NCI-H460 (cell line): ENCODE data around the gene ERO1B. TPM values are rescaled to one million over a fixed set of nuclear protein-coding genes. Genes with fewer than 3 reads are reported as not detected.

Experiments used
- DNase-seq: peaks from one replicate; pipeline ENCODE4 v3.0.0-alpha.2; 2016; ENCODE audit warnings: low read depth; ENCODE audit errors: extremely low read depth
- total RNA-seq: library from RNA; depleted of rRNA; stranded (reverse); fragments of >200 nt; shearing (Covaris generic); gene quantifications from 2 replicates; pipeline ENCODE4 v1.2.3, GENCODE V29; 2014

The ERO1B gene
- total RNA-seq, 1 experiment from 2014 or later, result 16.7 TPM

DNA sequence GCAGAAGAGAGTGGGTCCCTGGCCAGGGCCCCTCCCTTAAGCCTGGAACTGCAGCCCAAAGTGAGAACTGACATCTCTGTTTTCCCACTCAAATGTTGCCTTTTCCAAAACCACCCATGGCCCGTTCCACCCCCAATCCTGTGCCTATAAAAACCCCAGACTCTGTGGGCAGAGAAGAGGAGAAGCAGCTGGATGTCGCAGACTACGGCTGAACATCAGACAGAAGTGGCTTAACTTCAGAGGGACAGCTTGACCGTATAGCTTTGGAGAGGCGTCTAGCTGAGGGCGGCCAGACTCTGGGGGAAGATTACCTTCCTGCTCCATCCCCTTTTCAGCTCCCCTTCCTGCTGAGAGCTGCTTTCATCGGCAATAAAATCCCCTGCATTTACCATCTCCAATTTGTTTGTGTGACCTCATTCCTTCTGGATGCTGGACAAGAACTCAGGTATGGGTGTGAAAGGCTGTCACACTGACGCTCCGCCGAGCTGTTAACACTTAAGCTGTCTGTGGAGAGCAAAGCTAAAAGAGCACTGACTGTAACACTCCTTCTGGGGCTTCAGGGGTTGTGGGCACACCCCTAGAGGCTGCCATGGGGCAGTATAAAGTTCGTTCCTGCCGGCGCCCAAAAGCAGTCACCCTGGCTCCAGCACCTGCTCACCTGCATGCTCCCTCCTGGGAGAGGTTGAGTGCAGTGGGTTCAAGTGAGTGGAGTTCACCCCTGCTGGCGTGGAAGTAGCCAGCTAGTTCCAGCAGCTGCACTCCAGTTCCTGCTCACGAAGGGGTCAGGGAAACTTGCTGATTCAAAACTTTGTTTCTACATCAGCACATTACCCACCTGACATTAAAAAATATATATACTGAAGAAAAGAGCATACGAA, 19.6 kb upstream of the ERO1B start:
- DNase-seq, result no peak

DNA sequence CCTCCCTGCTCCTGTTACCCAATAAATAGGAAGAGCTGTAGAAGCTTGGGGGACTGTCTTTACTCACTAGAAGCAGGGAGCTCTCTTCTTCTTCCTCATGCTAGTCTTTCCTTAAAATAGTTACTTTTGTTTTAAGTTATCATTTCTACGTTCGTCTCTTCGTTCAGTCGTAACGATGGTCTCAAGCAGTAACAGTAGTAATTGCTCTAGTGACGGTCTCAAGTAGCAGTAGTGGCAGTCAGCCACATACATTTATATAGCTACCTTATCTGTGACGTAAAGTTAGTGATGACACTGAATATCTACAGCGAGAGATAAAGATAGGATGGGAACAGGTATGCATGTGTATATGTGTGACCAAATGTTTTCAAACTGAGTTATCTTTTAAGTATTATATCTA, 15.4 kb upstream of the ERO1B start:
- DNase-seq, result no peak

DNA sequence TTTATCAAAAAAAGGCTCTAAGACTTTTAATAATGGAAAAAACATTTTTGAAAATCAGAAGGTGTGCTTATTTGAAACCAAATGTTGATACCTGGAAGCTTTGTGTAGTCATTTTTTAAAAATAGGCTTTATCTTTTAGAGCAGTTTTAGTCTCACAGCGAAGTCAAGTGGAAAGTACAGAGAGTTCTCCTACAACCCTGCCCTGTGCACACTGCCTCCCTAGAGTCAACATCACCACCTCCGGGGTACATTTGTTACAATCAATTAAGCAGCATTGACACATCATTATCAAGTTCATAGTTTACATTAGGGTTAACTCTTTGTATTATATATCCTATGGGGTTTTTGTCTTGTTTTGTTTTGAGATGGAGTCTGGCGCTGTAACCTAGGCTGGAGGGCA, 10.7 kb upstream of the ERO1B start:
- no peak for DNase-seq

DNA sequence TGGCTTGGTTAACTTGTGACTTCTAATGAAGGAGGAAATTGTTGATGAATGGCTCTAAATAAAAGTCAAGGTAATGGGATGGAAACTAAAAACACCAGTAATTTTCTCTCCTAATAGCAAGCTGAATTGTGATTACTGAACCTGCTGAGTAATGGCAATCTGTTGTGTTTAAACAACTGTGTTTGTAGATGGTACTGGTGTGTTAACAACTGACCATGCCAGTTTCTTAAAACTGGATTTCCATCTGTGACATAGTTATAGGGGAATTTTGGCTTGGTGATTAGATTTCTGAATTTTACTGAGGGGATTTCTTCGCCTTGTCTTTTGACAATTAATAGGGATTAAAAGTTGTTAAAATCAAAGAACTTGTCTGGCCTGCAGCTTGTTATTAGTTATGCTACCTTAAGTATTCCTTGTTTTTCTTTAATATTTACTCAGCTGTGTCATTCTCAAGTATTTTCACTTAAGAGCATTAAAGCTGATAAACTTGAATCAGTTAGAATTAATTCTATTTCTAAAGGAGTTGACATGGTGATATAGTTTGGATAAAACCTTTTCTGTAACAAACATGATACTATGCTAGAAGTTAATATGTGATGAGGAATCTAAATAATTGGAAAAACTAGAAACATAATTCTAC, 7.9 kb upstream of the ERO1B start:
- no peak for DNase-seq

DNA sequence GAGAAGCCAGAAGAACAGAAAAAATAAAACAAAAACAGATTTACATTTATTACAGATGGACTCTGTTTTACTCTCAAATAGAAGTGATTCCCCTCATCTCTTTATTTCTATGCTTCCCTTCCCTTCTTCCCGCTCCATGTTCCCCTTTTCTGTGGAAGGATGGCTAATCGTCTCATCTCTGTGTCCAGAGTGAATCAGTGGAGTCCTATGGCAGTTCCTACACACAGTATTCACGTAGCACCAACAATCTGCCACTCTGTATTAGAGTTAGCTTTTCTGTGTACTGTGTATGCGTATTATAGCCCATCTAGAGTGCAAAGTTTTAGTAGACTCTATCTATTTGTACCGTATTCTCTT, 6.8 kb upstream of the ERO1B start:
- DNase-seq, result no peak

DNA sequence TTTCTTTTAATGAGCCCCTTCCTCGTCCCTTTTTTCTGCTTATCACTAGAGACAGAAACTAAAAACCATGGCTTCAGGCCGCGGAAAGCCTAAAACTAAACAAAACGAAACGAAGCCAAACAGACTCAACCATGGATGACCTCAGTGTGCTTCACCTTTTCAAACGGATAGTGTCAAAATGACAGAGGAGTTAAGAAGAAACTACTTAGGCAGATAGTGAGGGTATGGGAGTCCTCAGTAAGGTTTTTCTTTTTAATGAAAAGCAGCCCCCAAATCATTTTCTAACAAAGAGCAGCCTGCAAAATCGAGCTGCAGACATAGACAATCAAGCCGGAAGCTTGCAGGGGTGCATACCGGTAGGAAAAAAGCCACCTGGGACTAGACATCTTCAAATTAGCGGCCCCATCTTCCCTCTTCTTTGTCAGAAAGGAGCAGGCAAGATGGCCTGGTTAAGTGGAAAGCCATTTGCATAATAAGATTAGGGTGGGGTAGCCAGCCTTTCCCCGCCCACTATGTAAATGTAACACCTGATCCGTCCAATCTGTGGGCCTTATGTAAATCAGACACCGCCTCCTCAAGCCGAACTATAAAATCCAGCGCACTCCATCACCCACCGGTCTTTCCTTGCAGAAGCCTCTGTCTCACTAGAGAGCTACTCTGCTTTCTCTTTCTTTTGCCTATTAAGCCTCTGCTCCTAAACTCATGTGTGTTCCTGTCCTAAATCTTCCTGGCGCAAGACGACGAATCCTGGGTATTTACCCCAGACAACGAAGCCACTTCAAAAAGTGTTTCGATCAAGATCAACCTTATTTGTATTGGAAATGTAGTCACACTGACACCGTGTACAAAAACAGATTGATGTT, 6.2 kb upstream of the ERO1B start:
- no peak for DNase-seq

DNA sequence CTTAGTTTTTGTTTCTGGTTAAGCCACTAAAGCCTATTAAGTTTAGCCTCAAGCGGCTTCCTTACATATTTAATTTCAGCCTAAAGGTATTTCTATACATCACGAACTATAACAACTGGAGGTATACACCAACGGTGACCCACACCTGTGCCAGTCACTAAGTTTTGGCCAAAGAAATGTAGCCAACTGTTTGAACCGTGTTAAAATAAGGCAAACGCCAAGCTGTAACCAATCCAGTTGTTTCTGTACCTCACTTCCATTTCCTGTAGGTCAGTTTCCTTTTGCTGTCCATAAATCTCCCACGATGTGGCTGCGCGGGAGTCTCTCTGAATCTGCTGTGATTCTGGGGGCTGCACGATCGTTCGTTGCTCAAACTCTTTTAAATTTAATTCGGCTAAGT, 5.6 kb upstream of the ERO1B start:
- no peak for DNase-seq

DNA sequence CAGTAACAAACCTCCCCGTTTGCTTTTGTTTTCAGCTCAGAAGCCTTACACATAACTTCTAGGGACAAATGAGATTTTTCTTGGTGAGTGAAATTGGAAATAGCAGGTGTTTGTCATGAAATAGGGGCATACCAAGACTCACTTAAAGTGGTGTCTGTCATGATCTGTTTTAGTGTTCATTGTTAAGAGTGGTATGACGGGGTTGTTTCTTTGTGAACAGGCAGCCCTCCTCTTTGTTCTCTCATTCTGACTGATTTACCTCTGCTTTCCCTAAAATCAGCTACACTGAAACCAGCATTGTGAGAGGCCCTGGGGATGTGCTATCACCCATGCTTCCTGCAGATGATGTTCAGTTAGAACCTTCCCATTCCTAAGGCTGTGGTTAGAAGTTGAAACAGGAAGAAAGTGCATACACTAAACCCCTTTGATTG, 2.5 kb upstream of the ERO1B start:
- no peak for DNase-seq

DNA sequence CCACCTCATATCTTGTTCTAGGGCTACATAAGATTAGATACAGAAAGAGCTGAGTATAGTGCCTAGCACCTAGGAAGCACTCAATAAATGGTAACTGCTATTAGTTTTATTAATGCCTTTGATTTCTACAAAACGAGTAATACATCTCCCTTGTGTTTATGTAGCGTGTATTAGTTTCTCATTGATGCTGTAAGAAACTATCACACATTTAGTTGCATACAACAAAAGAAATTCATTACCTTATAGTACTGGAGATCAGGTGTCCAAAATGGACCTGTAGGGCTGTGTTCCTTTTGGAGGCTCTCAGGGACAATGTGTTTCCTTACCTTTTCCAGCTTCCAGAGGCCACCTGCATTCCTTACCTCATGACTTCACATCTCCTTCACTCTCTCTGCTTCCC, 961 bp upstream of the ERO1B start:
- no peak for DNase-seq

DNA sequence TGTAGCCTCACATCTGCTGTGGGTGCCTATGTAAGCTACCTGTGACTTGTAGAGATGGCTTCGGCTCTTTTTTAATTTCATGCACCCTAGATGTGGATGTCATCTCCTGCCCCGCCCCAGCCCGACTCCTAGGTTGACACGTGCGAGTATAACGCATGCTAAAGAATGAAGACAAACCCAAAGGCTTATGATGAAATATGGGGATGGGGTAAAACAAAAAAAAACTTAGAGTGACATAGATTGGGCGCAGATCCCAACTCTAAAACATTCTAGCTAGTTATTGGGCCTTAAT, 613 bp upstream of the ERO1B start:
- DNase-seq, result no peak

DNA sequence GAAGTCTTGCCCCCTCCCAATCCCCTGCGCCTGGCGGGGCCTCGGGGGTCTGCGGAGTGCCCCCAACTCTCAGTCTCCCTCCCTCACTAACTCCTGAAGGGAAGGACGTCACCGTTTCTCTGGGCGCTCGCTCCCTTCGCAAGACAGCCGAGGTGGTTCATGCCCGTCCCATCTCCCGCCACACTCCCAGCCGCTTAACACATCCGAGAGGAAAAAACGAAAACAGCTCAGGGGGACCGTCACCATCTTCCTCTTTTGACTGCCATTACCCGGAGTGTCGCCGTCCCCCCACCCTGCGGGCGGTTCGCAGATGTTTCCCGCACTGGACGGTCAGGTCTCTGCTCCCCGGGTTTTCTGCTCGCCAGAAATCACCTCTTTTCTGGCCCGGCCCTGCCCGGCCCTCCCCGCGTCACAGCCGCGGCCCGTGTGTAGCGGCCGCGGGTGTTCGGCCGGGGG, 532 bp downstream of the ERO1B start:
- DNase-seq, result no peak

DNA sequence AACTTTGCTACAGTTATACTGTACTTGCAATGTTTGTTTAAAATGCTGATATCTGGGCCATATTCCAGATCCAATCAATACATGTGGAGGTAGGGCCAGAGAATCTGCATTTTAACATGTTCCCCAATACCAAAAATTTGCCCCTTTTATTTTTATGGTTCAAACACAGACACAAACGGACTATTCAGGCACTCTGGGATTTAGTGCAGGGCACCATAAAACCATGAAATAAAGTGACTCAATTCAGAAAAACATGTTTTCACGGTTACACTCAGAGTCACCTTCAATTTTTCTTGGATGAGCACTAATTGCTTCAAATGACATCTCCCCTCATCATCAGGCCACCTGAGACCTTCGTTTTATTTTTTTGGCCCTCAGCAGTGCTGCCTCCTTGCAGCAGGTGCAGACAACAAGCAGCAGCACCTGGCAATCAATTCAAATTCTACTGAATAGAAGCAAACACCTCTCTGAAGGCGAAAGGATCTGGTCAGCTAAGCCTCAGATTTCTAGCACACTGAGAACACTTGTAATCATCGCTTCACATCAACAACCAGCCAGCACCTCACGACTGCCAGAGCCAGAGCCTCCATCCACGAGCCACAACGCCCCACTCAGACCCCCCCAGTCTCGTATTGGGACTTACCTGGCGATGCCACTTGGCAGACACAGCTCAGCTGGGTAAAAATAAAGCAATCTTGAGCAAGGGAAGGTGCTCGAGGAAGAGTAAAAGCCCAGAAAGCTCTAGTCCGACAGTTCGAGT, 1.1 kb downstream of the ERO1B start:
- DNase-seq, result no peak

DNA sequence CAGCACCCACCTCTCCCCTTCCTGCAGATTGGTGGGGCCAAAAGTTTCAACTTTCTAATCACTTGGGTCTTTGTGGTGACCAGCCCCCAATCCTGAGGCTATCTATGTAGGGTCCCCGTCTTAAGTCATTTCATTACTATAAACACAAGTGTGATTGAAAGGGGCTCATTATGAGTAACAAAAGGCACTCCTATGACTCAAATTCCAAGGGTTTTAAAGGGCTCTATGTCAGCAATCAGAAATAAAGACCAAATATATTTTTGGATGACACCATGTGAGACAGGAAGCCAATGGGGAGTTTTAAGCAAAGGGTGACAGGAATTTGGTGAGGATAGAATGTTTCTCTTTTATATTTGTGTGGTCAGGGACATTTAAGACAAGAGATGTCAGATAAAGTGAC, 6.2 kb downstream of the ERO1B start:
- no peak for DNase-seq

DNA sequence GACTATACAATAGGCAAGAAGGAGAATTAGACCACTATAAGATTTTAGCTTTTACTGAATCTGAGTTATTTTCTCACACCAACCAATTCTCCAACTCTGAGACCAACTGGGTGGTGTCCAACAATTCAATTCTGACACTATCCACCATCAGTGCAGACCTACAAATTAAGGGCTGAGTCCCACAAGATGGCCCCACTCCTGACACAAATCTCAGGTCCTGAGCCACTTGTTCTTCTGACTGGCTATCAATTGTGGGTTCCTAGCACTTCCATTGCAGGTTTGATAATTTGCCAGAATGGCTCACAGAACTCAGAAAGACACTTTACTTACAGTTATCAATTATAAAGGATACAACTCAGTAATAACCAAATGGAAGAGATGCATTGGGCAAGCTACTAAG, 6.7 kb downstream of the ERO1B start:
- DNase-seq, result no peak

DNA sequence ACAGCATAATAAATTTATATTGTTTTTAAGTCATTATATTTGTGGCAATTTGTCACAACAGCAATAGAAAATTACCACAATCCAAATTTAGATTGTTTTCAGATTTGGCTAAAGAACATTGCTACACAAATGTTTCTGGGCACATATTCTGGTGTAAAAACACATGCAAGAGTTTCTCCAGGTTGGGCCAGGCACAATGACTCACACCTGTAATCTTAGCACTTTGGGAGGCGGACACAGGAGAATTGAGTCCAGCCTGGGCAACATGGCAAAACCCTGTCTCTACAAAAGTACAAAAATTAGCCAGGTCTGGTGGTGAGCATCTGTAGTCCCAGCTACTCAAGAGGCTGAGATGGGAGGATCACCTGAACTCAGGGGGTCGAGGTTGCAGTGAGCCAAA, 8.4 kb downstream of the ERO1B start:
- DNase-seq, result no peak

DNA sequence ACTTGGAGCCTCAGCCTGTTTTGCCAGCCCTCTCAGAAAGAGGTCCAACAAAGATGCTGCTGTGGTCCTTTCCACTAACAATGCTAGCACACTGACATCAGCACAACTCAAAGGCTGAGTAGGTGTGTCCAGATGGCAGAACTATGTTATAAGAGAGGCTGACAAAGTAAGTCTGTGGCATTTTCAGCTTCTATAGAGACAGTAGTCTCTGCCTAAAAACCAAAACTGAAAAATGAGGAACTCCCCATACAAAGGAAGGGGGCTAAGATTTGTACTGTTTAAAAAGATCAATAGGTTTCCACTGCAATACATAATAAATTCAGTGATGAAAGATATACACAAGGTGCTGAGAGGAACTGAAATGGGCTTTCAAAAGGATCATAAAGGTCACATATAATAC, 12.3 kb downstream of the ERO1B start:
- DNase-seq, result no peak

DNA sequence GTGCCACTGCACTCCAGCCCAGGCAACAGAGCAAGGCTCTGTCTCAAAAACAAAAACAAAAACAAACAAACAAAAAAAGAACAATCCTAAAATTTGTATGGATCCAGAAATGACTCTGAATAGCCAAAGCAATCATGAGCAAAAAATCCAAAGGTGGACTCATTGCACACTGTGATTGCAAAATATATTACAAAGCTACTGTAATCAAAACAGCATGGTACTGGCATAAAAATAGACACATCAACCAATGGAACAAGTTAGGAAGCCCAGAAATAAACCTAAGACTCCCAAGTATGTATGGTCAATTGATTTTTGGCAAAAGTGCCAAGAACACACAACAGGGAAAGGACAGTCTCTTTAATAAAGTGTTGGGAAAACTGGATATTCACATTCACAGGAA, 19.9 kb downstream of the ERO1B start:
- DNase-seq, result no peak

DNA sequence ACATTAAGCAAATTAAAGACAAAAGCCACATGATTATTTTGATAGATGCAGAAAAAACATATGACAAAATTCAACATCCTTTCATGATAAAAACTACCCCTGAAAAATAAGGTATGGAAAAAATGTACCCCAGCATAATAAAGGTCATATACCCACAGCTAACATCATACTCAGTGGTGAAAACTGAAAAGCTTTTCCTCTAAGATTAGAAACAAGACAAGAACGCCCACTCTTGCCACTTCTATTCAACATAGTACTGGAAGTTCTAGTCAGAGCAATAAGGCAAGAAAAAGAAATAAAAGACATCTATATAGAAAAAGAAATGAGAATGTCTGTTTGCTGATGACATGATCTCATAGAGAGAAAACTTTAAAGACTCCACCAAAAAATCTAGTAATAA, 20.7 kb downstream of the ERO1B start:
- DNase-seq, result no peak

DNA sequence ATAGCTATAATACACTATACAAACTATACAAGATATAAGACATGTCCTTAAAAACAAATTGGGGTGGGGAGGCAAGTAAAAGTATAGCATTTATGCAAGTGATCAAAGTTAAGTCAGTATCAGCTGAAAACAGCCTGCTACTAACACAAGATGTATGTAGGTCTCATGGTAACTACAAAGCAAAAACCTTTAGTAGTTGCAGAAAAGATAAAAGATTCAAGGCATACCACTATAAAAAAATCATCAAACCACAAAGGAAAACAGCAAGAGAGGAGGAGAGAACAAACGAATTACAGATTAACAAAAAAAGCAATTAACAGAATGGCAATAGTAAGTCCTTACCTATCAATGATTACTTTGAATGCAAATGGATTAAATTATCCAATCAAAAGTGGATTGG, 22.7 kb downstream of the ERO1B start:
- no peak for DNase-seq

DNA sequence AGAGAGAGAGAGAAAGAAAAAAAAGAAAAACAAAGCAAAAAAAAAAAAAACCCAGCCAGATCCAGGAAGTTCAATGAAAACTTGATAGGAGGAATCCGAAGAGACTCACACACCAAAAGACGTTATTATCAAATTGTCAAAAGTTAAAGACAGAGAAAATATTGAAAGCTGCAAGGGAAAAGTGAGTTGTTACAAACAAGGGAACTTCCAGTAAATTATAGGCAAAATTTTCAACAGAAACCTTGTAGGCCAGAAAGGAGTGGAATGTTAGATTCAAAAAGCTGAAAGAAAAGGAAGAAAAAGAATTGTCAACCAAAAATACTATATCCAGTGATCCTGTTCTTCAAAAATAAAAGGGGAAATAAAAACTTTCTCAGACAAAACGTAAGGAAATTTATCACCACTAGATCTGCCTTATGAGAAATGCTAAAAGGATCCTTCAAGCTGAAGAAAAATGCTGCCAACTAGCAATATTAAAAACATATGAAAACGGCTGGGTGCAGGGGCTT, 23.6 kb downstream of the ERO1B start:
- DNase-seq, result no peak

DNA sequence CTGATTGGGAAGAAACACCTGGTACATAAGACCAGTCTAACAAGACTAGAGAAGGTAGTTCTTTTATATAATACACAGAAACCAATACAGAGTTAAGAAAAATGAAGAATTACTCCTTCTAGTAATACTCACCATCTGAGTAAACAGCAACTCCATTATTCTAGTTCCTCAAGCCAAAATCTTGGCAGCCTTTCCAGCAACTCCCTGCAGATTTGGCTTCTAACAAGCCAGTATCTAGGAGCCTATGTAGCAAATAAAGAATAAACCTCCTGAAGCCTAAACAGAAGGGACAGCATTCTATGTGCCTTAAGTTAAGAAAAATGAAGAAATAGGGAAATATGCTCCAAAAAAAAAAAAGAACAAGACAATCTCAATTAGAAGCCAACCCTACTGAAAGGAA, 24.5 kb downstream of the ERO1B start:
- DNase-seq, result no peak
